ENCODE data around the gene MCCC2.
A peak's percentile ranks its signal among the peaks of the same experiment; 100 is the strongest.

MCCC2 gene

GRCh38 chr5:71695595-71695994 lies 108.5 kb downstream of the MCCC2 start:
- DNase-seq (ENCODE audit: extremely low spot score): no peak
- POLR2A ChIA-PET: no interaction called here
- TF ChIP-seq SUZ12 (IDR thresholded peaks at IDR 0.05): no peak
- no peak for TF ChIP-seq FOXK2 (IDR thresholded peaks at IDR 0.05)
- no peak for TF ChIP-seq BHLHE40 (IDR thresholded peaks at IDR 0.05; ENCODE audit: borderline replicate concordance)
- no peak for TF ChIP-seq NFRKB (IDR thresholded peaks at IDR 0.05)
- no peak for TF ChIP-seq HDGF (IDR thresholded peaks at IDR 0.05; ENCODE audit: borderline replicate concordance)
- TF ChIP-seq CTBP1 (IDR thresholded peaks at IDR 0.05; ENCODE audit: borderline replicate concordance): no peak
- TF ChIP-seq SP1 (IDR thresholded peaks at IDR 0.05): no peak
- TF ChIP-seq TARDBP (IDR thresholded peaks at IDR 0.05): no peak
- TF ChIP-seq ZNF384 (IDR thresholded peaks at IDR 0.05): no peak
- TF ChIP-seq FOXA1 (IDR thresholded peaks at IDR 0.05): no peak
- TF ChIP-seq FOXM1 (IDR thresholded peaks at IDR 0.05; ENCODE audit: borderline replicate concordance): no peak
- TF ChIP-seq LEF1 (IDR thresholded peaks at IDR 0.05; ENCODE audit: borderline replicate concordance): no peak
- no peak for TF ChIP-seq PKNOX1 (IDR thresholded peaks at IDR 0.05)
- no peak for TF ChIP-seq ARNT (IDR thresholded peaks at IDR 0.05)
- no peak for TF ChIP-seq ELF4 (IDR thresholded peaks at IDR 0.05)
- no peak for TF ChIP-seq L3MBTL2 (conservative IDR thresholded peaks at IDR 0.05)
- CTCF ChIA-PET: no interaction called here

GRCh38 chr5:71697967-71698366 lies 110.8 kb downstream of the MCCC2 start:
- POLR2A ChIA-PET: no interaction called here
- no peak for TF ChIP-seq ARNT (IDR thresholded peaks at IDR 0.05)
- no peak for TF ChIP-seq SUZ12 (IDR thresholded peaks at IDR 0.05)
- no peak for TF ChIP-seq L3MBTL2 (conservative IDR thresholded peaks at IDR 0.05)
- no peak for TF ChIP-seq ELF4 (IDR thresholded peaks at IDR 0.05)
- peak; percentile 25 for DNase-seq (ENCODE audit: extremely low spot score)
- CTCF ChIA-PET: interaction anchor here (0.6 to 1.3 kb wide), 4 partner anchors 8 to 58 kb away, joined by 3 to 4 read pairs (median 4); no protein-coding TSS in a partner anchor

- ChIA-PET POLR2A (interaction anchor here (1.1 kb wide), 1 partner anchor 20 kb away, joined by 3 read pairs; no protein-coding TSS in a partner anchor), CTCF (no interaction called here)
- peak; percentile 62 for TF ChIP-seq PKNOX1 (IDR thresholded peaks at IDR 0.05)
- no peak for TF ChIP-seq FOXK2 (IDR thresholded peaks at IDR 0.05)
These were observed 112.1 kb downstream of the MCCC2 start for GRCh38 chr5:71699233-71699632.

GRCh38 chr5:71699751-71700150 lies 112.6 kb downstream of the MCCC2 start:
- POLR2A ChIA-PET: interaction anchor here (1.1 kb wide), 1 partner anchor 20 kb away, joined by 3 read pairs; no protein-coding TSS in a partner anchor
- DNase-seq (ENCODE audit: extremely low spot score): no peak
- CTCF ChIA-PET: no interaction called here
- no peak for TF ChIP-seq ELF4 (IDR thresholded peaks at IDR 0.05)
- TF ChIP-seq NFRKB (IDR thresholded peaks at IDR 0.05): no peak
- TF ChIP-seq CTBP1 (IDR thresholded peaks at IDR 0.05; ENCODE audit: borderline replicate concordance): no peak
- no peak for TF ChIP-seq PKNOX1 (IDR thresholded peaks at IDR 0.05)
- TF ChIP-seq FOXK2 (IDR thresholded peaks at IDR 0.05): no peak

More at GRCh38 chr5:71699233-71699632, 112.1 kb downstream of the MCCC2 start:
- DNase-seq (ENCODE audit: extremely low spot score): no peak

- DNase-seq (ENCODE audit: extremely low spot score): no peak
- TF ChIP-seq BHLHE40 (IDR thresholded peaks at IDR 0.05; ENCODE audit: borderline replicate concordance): no peak
- no peak for TF ChIP-seq CTBP1 (IDR thresholded peaks at IDR 0.05; ENCODE audit: borderline replicate concordance)
- no peak for TF ChIP-seq FOXM1 (IDR thresholded peaks at IDR 0.05; ENCODE audit: borderline replicate concordance)
- TF ChIP-seq TARDBP (IDR thresholded peaks at IDR 0.05): no peak
- TF ChIP-seq FOXK2 (IDR thresholded peaks at IDR 0.05): no peak
- no peak for TF ChIP-seq HDGF (IDR thresholded peaks at IDR 0.05; ENCODE audit: borderline replicate concordance)
- no peak for TF ChIP-seq LEF1 (IDR thresholded peaks at IDR 0.05; ENCODE audit: borderline replicate concordance)
- TF ChIP-seq ARNT (IDR thresholded peaks at IDR 0.05): no peak
- TF ChIP-seq L3MBTL2 (conservative IDR thresholded peaks at IDR 0.05): no peak
- no peak for TF ChIP-seq NFRKB (IDR thresholded peaks at IDR 0.05)
- TF ChIP-seq FOXA1 (IDR thresholded peaks at IDR 0.05): no peak
- no peak for TF ChIP-seq SP1 (IDR thresholded peaks at IDR 0.05)
- TF ChIP-seq ZNF384 (IDR thresholded peaks at IDR 0.05): no peak
- TF ChIP-seq SUZ12 (IDR thresholded peaks at IDR 0.05): no peak
- CTCF ChIA-PET: no interaction called here
- POLR2A ChIA-PET: no interaction called here
These were observed 113.7 kb downstream of the MCCC2 start for GRCh38 chr5:71700803-71701202.

- DNase-seq (ENCODE audit: extremely low spot score): no peak
- POLR2A ChIA-PET: no interaction called here
- no peak for TF ChIP-seq HDGF (IDR thresholded peaks at IDR 0.05; ENCODE audit: borderline replicate concordance)
- TF ChIP-seq SP1 (IDR thresholded peaks at IDR 0.05): no peak
- TF ChIP-seq FOXK2 (IDR thresholded peaks at IDR 0.05): no peak
- no peak for TF ChIP-seq LEF1 (IDR thresholded peaks at IDR 0.05; ENCODE audit: borderline replicate concordance)
- no peak for TF ChIP-seq PKNOX1 (IDR thresholded peaks at IDR 0.05)
- TF ChIP-seq TARDBP (IDR thresholded peaks at IDR 0.05): no peak
- CTCF ChIA-PET: interaction anchor here (0.7 kb wide), 1 partner anchor 111 kb away, joined by 3 read pairs; no protein-coding TSS in a partner anchor
These were observed 114.3 kb downstream of the MCCC2 start for GRCh38 chr5:71701407-71701806.
